ENCODE measurements around the gene POU3F3. TPM values are rescaled to one million over a fixed set of nuclear protein-coding genes. Genes with fewer than 3 reads are reported as not detected.

Gene POU3F3
- total RNA-seq = not detected in 2 replicates

GRCh38 chr2:104853534-104854497 lies at the start of gene POU3F3:
POU3F3 (plus strand) TSS chr2:104854115; CDS start chr2:104855511, 1,396 bp downstream.
- intact Hi-C loops (cut with micrococcal nuclease) = no loop called here

- intact Hi-C loops (cut with micrococcal nuclease) = no loop called here
Measured at GRCh38 chr2:104804148-104804890, 49.6 kb upstream of the POU3F3 start.

GRCh38 chr2:104812286-104812685 lies 41.6 kb upstream of the POU3F3 start:
- intact Hi-C loops (cut with micrococcal nuclease) = no loop called here

GRCh38 chr2:104816143-104816542 lies 37.8 kb upstream of the POU3F3 start:
- intact Hi-C loops (cut with micrococcal nuclease) = no loop called here

GRCh38 chr2:104818264-104818663 lies 35.7 kb upstream of the POU3F3 start:
- intact Hi-C loops (cut with micrococcal nuclease) = no loop called here

GRCh38 chr2:104820126-104820525 lies 33.8 kb upstream of the POU3F3 start:
- intact Hi-C loops (cut with micrococcal nuclease) = no loop called here

GRCh38 chr2:104825124-104825865 lies 28.6 kb upstream of the POU3F3 start:
- intact Hi-C loops (cut with micrococcal nuclease) = no loop called here

- intact Hi-C loops (cut with micrococcal nuclease) = no loop called here
Measured at GRCh38 chr2:104826016-104826415, 27.9 kb upstream of the POU3F3 start.

- intact Hi-C loops (cut with micrococcal nuclease) = no loop called here
Measured at GRCh38 chr2:104831742-104832141, 22.2 kb upstream of the POU3F3 start.

GRCh38 chr2:104834431-104835153 lies 19.3 kb upstream of the POU3F3 start:
- intact Hi-C loops (cut with micrococcal nuclease) = no loop called here

- intact Hi-C loops (cut with micrococcal nuclease) = no loop called here
Measured at GRCh38 chr2:104836265-104836664, 17.6 kb upstream of the POU3F3 start.

GRCh38 chr2:104836841-104837240 lies 17.1 kb upstream of the POU3F3 start:
- intact Hi-C loops (cut with micrococcal nuclease) = no loop called here

- intact Hi-C loops (cut with micrococcal nuclease) = no loop called here
Measured at GRCh38 chr2:104840156-104840555, 13.8 kb upstream of the POU3F3 start.

- intact Hi-C loops (cut with micrococcal nuclease) = no loop called here
Measured at GRCh38 chr2:104840893-104841585, 12.9 kb upstream of the POU3F3 start.

GRCh38 chr2:104841744-104842143 lies 12.2 kb upstream of the POU3F3 start:
- intact Hi-C loops (cut with micrococcal nuclease) = no loop called here

GRCh38 chr2:104844807-104845551 lies 8.9 kb upstream of the POU3F3 start:
- intact Hi-C loops (cut with micrococcal nuclease) = no loop called here

- intact Hi-C loops (cut with micrococcal nuclease) = no loop called here
Measured at GRCh38 chr2:104845552-104845931, 8.4 kb upstream of the POU3F3 start.

- intact Hi-C loops (cut with micrococcal nuclease) = no loop called here
Measured at GRCh38 chr2:104845946-104846785, 7.7 kb upstream of the POU3F3 start.
